ENCODE results near the gene ISCU. TPM values are rescaled to one million over a fixed set of nuclear protein-coding genes. Genes with fewer than 3 reads are reported as not detected.
"Not testable (repeated sequence)": the region's sequence is repeated elsewhere in the genome, so short reads cannot be mapped to it uniquely, and the experiment has no call there.

The ISCU gene
- total RNA-seq, 1 experiment from 2014 or later = 86.9 TPM

- TF ChIP-seq CTCF (IDR thresholded peaks at IDR 0.05; ENCODE audit: insufficient read depth in 1 of 2, low read depth in 1 of 2, low read length in 1 of 2, severe bottlenecking in 1 of 2, unreplicated experiment in 1 of 2) = no peak
- POLR2A ChIA-PET = no interaction called here
- Mint-ChIP-seq H3K36me3 (ENCODE audit: insufficient read depth, unreplicated experiment) (peaks cover 28% of the 10 kb centered on the region), H3K9me3 (ENCODE audit: unreplicated experiment) (no peaks in the 10 kb centered on the region), H3K27me3 (ENCODE audit: insufficient read depth, unreplicated experiment) (no peaks in the 10 kb centered on the region), H3K4me1 (ENCODE audit: low read depth, unreplicated experiment) (peaks cover 10% of the 10 kb centered on the region), H3K4me3 (ENCODE audit: unreplicated experiment) (no peak overlapping the region), H3K27ac (ENCODE audit: unreplicated experiment) (no peak overlapping the region)
- CTCF ChIA-PET = no interaction called here
- no peak for DNase-seq
- H3K27me3 ChIP-seq (replicated peaks; ENCODE audit: control insufficient read depth, insufficient read depth, low read length) = no peaks in the 10 kb centered on the region
- no peak overlapping the region for H3K4me3 ChIP-seq (ENCODE audit: low read depth, low read length)
- BruUV-seq (replicated peaks) = no TSS peak
- H3K9me3 ChIP-seq = no peaks in the 10 kb centered on the region
- H3K36me3 ChIP-seq (ENCODE audit: control insufficient read depth, insufficient read depth, low read length) = no peaks in the 10 kb centered on the region
- intact Hi-C loops (cut with micrococcal nuclease; ENCODE audit: unreplicated experiment) = no loop called here
- no peaks in the 10 kb centered on the region for H3K4me1 ChIP-seq
Observed at GRCh38 chr12:108553799-108554198, 8.6 kb upstream of the ISCU start.

- H3K27me3 Mint-ChIP-seq (ENCODE audit: insufficient read depth, unreplicated experiment); H3K4me1 Mint-ChIP-seq (ENCODE audit: low read depth, unreplicated experiment); H3K4me1 ChIP-seq; CTCF ChIA-PET; BruUV-seq (replicated peaks); H3K27ac Mint-ChIP-seq (ENCODE audit: unreplicated experiment); DNase-seq; intact Hi-C loops (cut with micrococcal nuclease; ENCODE audit: unreplicated experiment); H3K9me3 ChIP-seq; H3K4me3 ChIP-seq (ENCODE audit: low read depth, low read length); POLR2A ChIA-PET; H3K9me3 Mint-ChIP-seq (ENCODE audit: unreplicated experiment); H3K36me3 ChIP-seq (ENCODE audit: control insufficient read depth, insufficient read depth, low read length); H3K27me3 ChIP-seq (replicated peaks; ENCODE audit: control insufficient read depth, insufficient read depth, low read length); H3K4me3 Mint-ChIP-seq (ENCODE audit: unreplicated experiment): not testable (repeated sequence)
- peaks cover 31% of the 10 kb centered on the region for H3K36me3 Mint-ChIP-seq (ENCODE audit: insufficient read depth, unreplicated experiment)
Observed at GRCh38 chr12:108555383-108555782, 7.0 kb upstream of the ISCU start.

- Histone ChIP-seq H3K36me3 (ENCODE audit: control insufficient read depth, insufficient read depth, low read length) (no peaks in the 10 kb centered on the region; the same call in 1 of the 2 replicates), H3K4me1 (0 out of 2 replicates have a peak, but pooled peaks cover 3% of the 10 kb centered on the region), H3K4me3 (ENCODE audit: low read depth, low read length) (no peak overlapping the region), H3K27me3 (replicated peaks; ENCODE audit: control insufficient read depth, insufficient read depth, low read length) (no peaks in the 10 kb centered on the region), H3K9me3 (no peaks in the 10 kb centered on the region)
- H3K9me3 Mint-ChIP-seq (ENCODE audit: unreplicated experiment) = no peaks in the 10 kb centered on the region
- no peak for TF ChIP-seq CTCF (IDR thresholded peaks at IDR 0.05; ENCODE audit: insufficient read depth in 1 of 2, low read depth in 1 of 2, low read length in 1 of 2, severe bottlenecking in 1 of 2, unreplicated experiment in 1 of 2)
- H3K4me3 Mint-ChIP-seq (ENCODE audit: unreplicated experiment) = peak overlapping the region; percentile 96
- H3K36me3 Mint-ChIP-seq (ENCODE audit: insufficient read depth, unreplicated experiment) = peaks cover 30% of the 10 kb centered on the region
- ChIA-PET CTCF (no interaction called here), POLR2A (no interaction called here)
- BruUV-seq (replicated peaks) = no TSS peak
- peaks cover 1% of the 10 kb centered on the region for H3K4me1 Mint-ChIP-seq (ENCODE audit: low read depth, unreplicated experiment)
- DNase-seq = no peak
- intact Hi-C loops (cut with micrococcal nuclease; ENCODE audit: unreplicated experiment) = no loop called here
- no peaks in the 10 kb centered on the region for H3K27me3 Mint-ChIP-seq (ENCODE audit: insufficient read depth, unreplicated experiment)
- H3K27ac Mint-ChIP-seq (ENCODE audit: unreplicated experiment) = no peak overlapping the region
Observed at GRCh38 chr12:108559007-108559655, 3.3 kb upstream of the ISCU start.
